ENCODE measurements around the gene PADI6. TPM values are rescaled to one million over a fixed set of nuclear protein-coding genes. Genes with fewer than 3 reads are reported as not detected.

Gene PADI6
- total and polyA plus RNA-seq, 2 of the 8 experiments (the other 6 are each of a cell fraction or from before 2014, with no cell fraction given) = not detected

- CTCF ChIA-PET (ENCODE audit: partially characterized antibody) = interaction anchor here (0.7 to 4.2 kb wide), 9 partner anchors 7 to 96 kb away, joined by 3 to 28 read pairs (median 5); no protein-coding TSS in a partner anchor
- H3K4me2 ChIP-seq (ENCODE audit: insufficient read depth in 1 of 2, low read depth in 2 of 2, low read length in 2 of 2) = no peak overlapping the region
Observed at GRCh38 chr1:17369466-17369865, 2.5 kb upstream of the PADI6 start.

More at GRCh38 chr1:17369466-17369865, 2.5 kb upstream of the PADI6 start:
- POLR2A ChIA-PET (ENCODE audit: partially characterized antibody) = no interaction called here
- H3K56ac ChIP-seq (replicated peaks; ENCODE audit: insufficient read length, low read depth, low read length) = no peak overlapping the region
- peaks cover 0 to 2% (median 0%) of the 10 kb centered on the region in 4 experiments; a peak in 1 of 7 replicates for H3K4me1 ChIP-seq (replicated peaks in 1 of 4; ENCODE audit: control insufficient read depth in 3 of 4, insufficient read depth in 4 of 4, low read length in 3 of 4)
- no peak overlapping the region for H2BK20ac ChIP-seq (ENCODE audit: low read length)
- no peaks in the 10 kb centered on the region for H3K23me2 ChIP-seq (ENCODE audit: low read depth, low read length)
- no peak overlapping the region for H4K91ac ChIP-seq (replicated peaks; ENCODE audit: insufficient read length, low read length)
- no peak overlapping the region for H3K14ac ChIP-seq (ENCODE audit: insufficient read length)
- no peaks in the 10 kb centered on the region for H3K36me3 ChIP-seq (ENCODE audit: control insufficient read depth in 2 of 4, insufficient read depth in 4 of 4, low read length in 3 of 4)
- H4K20me1 ChIP-seq (replicated peaks in 1 of 2; ENCODE audit: control insufficient read depth in 1 of 2, insufficient read depth in 2 of 2, low read length in 2 of 2) = no peaks in the 10 kb centered on the region
- H2BK5ac ChIP-seq (ENCODE audit: low read depth, low read length) = no peak overlapping the region
- H3K79me2 ChIP-seq (ENCODE audit: control insufficient read depth in 1 of 2, insufficient read depth in 2 of 2, low read length in 2 of 2) = no peaks in the 10 kb centered on the region
- no peak overlapping the region for H3K23ac ChIP-seq (ENCODE audit: insufficient read length)
- no peak overlapping the region for H3K18ac ChIP-seq (ENCODE audit: extremely low read depth, low read length)
- H4K5ac ChIP-seq (ENCODE audit: insufficient read length, low read depth, low read length) = no peak overlapping the region
- no peaks in the 10 kb centered on the region for H3K27me3 ChIP-seq (replicated peaks in 1 of 4; ENCODE audit: control insufficient read depth in 3 of 4, extremely low read depth in 1 of 4, insufficient read depth in 3 of 4, low read length in 3 of 4)
- H2BK12ac ChIP-seq (ENCODE audit: low read depth, low read length) = no peak overlapping the region
- no peak overlapping the region for H3K27ac ChIP-seq (ENCODE audit: low read depth, low read length)
- H4K8ac ChIP-seq (ENCODE audit: extremely low read depth, insufficient read depth, low read length) = no peak overlapping the region; the same call in 1 of the 2 replicates
- 90% methylated on average over 8 of the region's 9 CpGs; no CpG with 5 or more reads in 1 of the 2 experiments for WGBS, 2 experiments (ENCODE audit: extremely low coverage in 1 of 2, insufficient coverage in 1 of 2, insufficient read length in 1 of 2, insufficient replicate concordance in 2 of 2, low coverage in 1 of 2, low lambda C conversion rate in 2 of 2, missing lambda C conversion rate in 1 of 2)
- no peak overlapping the region for H3K9ac ChIP-seq (replicated peaks in 1 of 4; ENCODE audit: extremely low read depth in 1 of 4, low read depth in 3 of 4, low read length in 3 of 4)
- H2AFZ ChIP-seq (ENCODE audit: low read length) = no peak overlapping the region
- H3K4ac ChIP-seq (replicated peaks; ENCODE audit: insufficient read length, low read depth, low read length) = no peak overlapping the region
- no peaks in the 10 kb centered on the region for H3K9me3 ChIP-seq (ENCODE audit: insufficient read depth in 2 of 2, low read depth in 1 of 2, low read length in 1 of 2)
- DNase-seq (ENCODE audit: low read depth in 1 of 2, low spot score in 2 of 2) (peak in 1 of 2 experiments; percentile 23), FAIRE-seq (no peak)
- no peak for TF ChIP-seq HDAC2 (IDR thresholded peaks at IDR 0.05; ENCODE audit: borderline replicate concordance in 1 of 2, low read depth in 2 of 2, low read length in 2 of 2)
- TF ChIP-seq SP4 (IDR thresholded peaks at IDR 0.05; ENCODE audit: low read length) = no peak
- no peak overlapping the region for H2BK15ac ChIP-seq (ENCODE audit: low read length)
- H3K4me3 ChIP-seq (ENCODE audit: extremely low read depth in 1 of 4, insufficient read depth in 2 of 4, low read depth in 3 of 4, low read length in 4 of 4) = no peak overlapping the region
- no peak overlapping the region for H2BK120ac ChIP-seq (replicated peaks; ENCODE audit: low read depth, low read length)
- no peaks in the 10 kb centered on the region for H3K79me1 ChIP-seq (ENCODE audit: low read depth, low read length)
- H2AK5ac ChIP-seq (ENCODE audit: low read depth, low read length) = no peak overlapping the region
